Ovary (tissue), 3 donors: ENCODE data around the gene TENM4.

ENCODE experiments used
- POLR2A ChIP-seq: fragments of 450-650 bp; IDR thresholded peaks from one replicate; pipeline ENCODE4 v1.6.1; 2017; ENCODE audit warnings: antibody characterized with exemption, mild to moderate bottlenecking, moderate library complexity
- TF ChIP-seq, protein P1 (sequence below), 3 donors: fragments of 450-650 bp in 2 of 3; fragments of 200-600 bp in 1 of 3; IDR thresholded peaks; one replicate each; pipeline versions ENCODE4 v1.5.1 to v1.8.0; 2016 to 2022; ENCODE audit warnings: antibody characterized with exemption in 3 of 3, mild to moderate bottlenecking in 1 of 3
- donor health status: DM: no; HTN: no; CAD: no.

DNA sequence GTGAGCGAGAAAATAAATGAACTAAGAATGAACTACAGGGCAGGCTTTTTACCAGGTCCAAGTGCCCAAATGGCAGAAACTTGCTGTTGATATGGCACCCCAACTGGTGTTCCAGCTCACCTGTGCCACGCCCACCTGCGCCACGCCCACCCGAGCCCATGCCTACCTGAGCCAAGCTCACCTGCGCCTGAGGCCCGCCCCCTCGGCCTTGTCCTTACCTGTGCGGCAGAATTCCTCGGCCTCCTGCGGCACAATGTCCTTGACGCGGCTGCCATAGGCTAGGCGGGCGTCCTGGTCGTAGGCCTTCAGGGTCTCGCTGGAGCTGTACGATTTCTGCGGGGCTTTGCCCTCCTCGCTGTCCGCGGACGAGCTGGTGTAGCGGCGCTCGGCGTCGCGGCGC is 371.3 kb downstream of the TENM4 start:
- TF ChIP-seq, protein P1, sequence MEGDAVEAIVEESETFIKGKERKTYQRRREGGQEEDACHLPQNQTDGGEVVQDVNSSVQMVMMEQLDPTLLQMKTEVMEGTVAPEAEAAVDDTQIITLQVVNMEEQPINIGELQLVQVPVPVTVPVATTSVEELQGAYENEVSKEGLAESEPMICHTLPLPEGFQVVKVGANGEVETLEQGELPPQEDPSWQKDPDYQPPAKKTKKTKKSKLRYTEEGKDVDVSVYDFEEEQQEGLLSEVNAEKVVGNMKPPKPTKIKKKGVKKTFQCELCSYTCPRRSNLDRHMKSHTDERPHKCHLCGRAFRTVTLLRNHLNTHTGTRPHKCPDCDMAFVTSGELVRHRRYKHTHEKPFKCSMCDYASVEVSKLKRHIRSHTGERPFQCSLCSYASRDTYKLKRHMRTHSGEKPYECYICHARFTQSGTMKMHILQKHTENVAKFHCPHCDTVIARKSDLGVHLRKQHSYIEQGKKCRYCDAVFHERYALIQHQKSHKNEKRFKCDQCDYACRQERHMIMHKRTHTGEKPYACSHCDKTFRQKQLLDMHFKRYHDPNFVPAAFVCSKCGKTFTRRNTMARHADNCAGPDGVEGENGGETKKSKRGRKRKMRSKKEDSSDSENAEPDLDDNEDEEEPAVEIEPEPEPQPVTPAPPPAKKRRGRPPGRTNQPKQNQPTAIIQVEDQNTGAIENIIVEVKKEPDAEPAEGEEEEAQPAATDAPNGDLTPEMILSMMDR (IDR thresholded peaks at IDR 0.05): no peak
- TF ChIP-seq POLR2A: no peak
